ENCODE measurements around the gene SOST.
"Not testable (repeated sequence)": the region's sequence is repeated elsewhere in the genome, so short reads cannot be mapped to it uniquely, and the experiment has no call there.

SOST gene

GRCh38 chr17:43758497-43759174 lies at the start of gene SOST:
SOST (minus strand) TSS chr17:43758791; CDS start chr17:43758741, 50 bp downstream.
- H3K27me3 ChIP-seq (ENCODE audit: control insufficient read depth in 1 of 2, insufficient read depth in 2 of 2, low read length in 2 of 2), result peaks cover 27 to 29% of the 10 kb centered on the region in 2 donors
- no peak within 1 kb of the TSS for H3K27ac ChIP-seq (ENCODE audit: low read depth, low read length)
- no peaks in the 10 kb centered on the region for H3K36me3 ChIP-seq (ENCODE audit: insufficient read depth, low read length)
- H3K9me3 ChIP-seq (ENCODE audit: low read length), result no peaks in the 10 kb centered on the region
- H3K4me3 ChIP-seq (ENCODE audit: low read depth in 1 of 2, low read length in 2 of 2), result no peak within 1 kb of the TSS
- no peak within 1 kb of the TSS for H3K9ac ChIP-seq (ENCODE audit: low read length)
- H3K4me1 ChIP-seq (ENCODE audit: insufficient read depth, low read length), result peaks cover 9% of the 10 kb centered on the region

- H3K36me3 ChIP-seq (ENCODE audit: insufficient read depth, low read length), result peaks cover 18% of the 10 kb centered on the region
- no peaks in the 10 kb centered on the region for H3K27me3 ChIP-seq (ENCODE audit: control insufficient read depth in 1 of 2, insufficient read depth in 2 of 2, low read length in 2 of 2)
- no peaks in the 10 kb centered on the region for H3K9me3 ChIP-seq (ENCODE audit: low read length)
- H3K4me3 ChIP-seq (ENCODE audit: low read depth in 1 of 2, low read length in 2 of 2), result no peak overlapping the region
- H3K9ac ChIP-seq (ENCODE audit: low read length), result no peak overlapping the region
- no peak overlapping the region for H3K27ac ChIP-seq (ENCODE audit: low read depth, low read length)
- H3K4me1 ChIP-seq (ENCODE audit: insufficient read depth, low read length), result no peaks in the 10 kb centered on the region
Observed at GRCh38 chr17:43808076-43808475, 49.5 kb upstream of the SOST start.

GRCh38 chr17:43805117-43805516 lies 46.5 kb upstream of the SOST start:
- Histone ChIP-seq H3K9ac (ENCODE audit: low read length) (no peak overlapping the region), H3K4me1 (ENCODE audit: insufficient read depth, low read length) (no peaks in the 10 kb centered on the region), H3K36me3 (ENCODE audit: insufficient read depth, low read length) (peaks cover 9% of the 10 kb centered on the region), H3K27ac (ENCODE audit: low read depth, low read length) (no peak overlapping the region), H3K4me3 (ENCODE audit: low read depth in 1 of 2, low read length in 2 of 2) (no peak overlapping the region), H3K27me3 (ENCODE audit: control insufficient read depth in 1 of 2, insufficient read depth in 2 of 2, low read length in 2 of 2) (no peaks in the 10 kb centered on the region), H3K9me3 (ENCODE audit: low read length) (no peaks in the 10 kb centered on the region)

GRCh38 chr17:43803758-43804157 lies 45.2 kb upstream of the SOST start:
- H3K27ac ChIP-seq (ENCODE audit: low read depth, low read length), result no peak overlapping the region
- no peaks in the 10 kb centered on the region for H3K9me3 ChIP-seq (ENCODE audit: low read length)
- no peak overlapping the region for H3K9ac ChIP-seq (ENCODE audit: low read length)
- no peaks in the 10 kb centered on the region for H3K27me3 ChIP-seq (ENCODE audit: control insufficient read depth in 1 of 2, insufficient read depth in 2 of 2, low read length in 2 of 2)
- H3K36me3 ChIP-seq (ENCODE audit: insufficient read depth, low read length), result peaks cover 4% of the 10 kb centered on the region
- no peaks in the 10 kb centered on the region for H3K4me1 ChIP-seq (ENCODE audit: insufficient read depth, low read length)
- H3K4me3 ChIP-seq (ENCODE audit: low read depth in 1 of 2, low read length in 2 of 2), result no peak overlapping the region

- Histone ChIP-seq H3K27ac (ENCODE audit: low read depth, low read length) (no peak overlapping the region), H3K9ac (ENCODE audit: low read length) (no peak overlapping the region), H3K36me3 (ENCODE audit: insufficient read depth, low read length) (no peaks in the 10 kb centered on the region), H3K4me1 (ENCODE audit: insufficient read depth, low read length) (no peaks in the 10 kb centered on the region), H3K27me3 (ENCODE audit: control insufficient read depth in 1 of 2, insufficient read depth in 2 of 2, low read length in 2 of 2) (no peaks in the 10 kb centered on the region), H3K4me3 (ENCODE audit: low read depth in 1 of 2, low read length in 2 of 2) (no peak overlapping the region), H3K9me3 (ENCODE audit: low read length) (no peaks in the 10 kb centered on the region)
Observed at GRCh38 chr17:43801844-43802243, 43.3 kb upstream of the SOST start.

GRCh38 chr17:43800736-43801135 lies 42.1 kb upstream of the SOST start:
- Histone ChIP-seq H3K9me3 (ENCODE audit: low read length) (no peaks in the 10 kb centered on the region), H3K27me3 (ENCODE audit: control insufficient read depth in 1 of 2, insufficient read depth in 2 of 2, low read length in 2 of 2) (no peaks in the 10 kb centered on the region), H3K36me3 (ENCODE audit: insufficient read depth, low read length) (no peaks in the 10 kb centered on the region), H3K4me3 (ENCODE audit: low read depth in 1 of 2, low read length in 2 of 2) (no peak overlapping the region), H3K27ac (ENCODE audit: low read depth, low read length) (no peak overlapping the region), H3K4me1 (ENCODE audit: insufficient read depth, low read length) (no peaks in the 10 kb centered on the region), H3K9ac (ENCODE audit: low read length) (no peak overlapping the region)

GRCh38 chr17:43799047-43799446 lies 40.5 kb upstream of the SOST start:
- Histone ChIP-seq H3K36me3 (ENCODE audit: insufficient read depth, low read length) (no peaks in the 10 kb centered on the region), H3K4me3 (ENCODE audit: low read depth in 1 of 2, low read length in 2 of 2) (no peak overlapping the region), H3K9me3 (ENCODE audit: low read length) (no peaks in the 10 kb centered on the region), H3K27ac (ENCODE audit: low read depth, low read length) (no peak overlapping the region), H3K9ac (ENCODE audit: low read length) (no peak overlapping the region), H3K27me3 (ENCODE audit: control insufficient read depth in 1 of 2, insufficient read depth in 2 of 2, low read length in 2 of 2) (no peaks in the 10 kb centered on the region), H3K4me1 (ENCODE audit: insufficient read depth, low read length) (no peaks in the 10 kb centered on the region)

- H3K9ac ChIP-seq (ENCODE audit: low read length); H3K4me1 ChIP-seq (ENCODE audit: insufficient read depth, low read length); H3K27me3 ChIP-seq (ENCODE audit: control insufficient read depth in 1 of 2, insufficient read depth in 2 of 2, low read length in 2 of 2); H3K27ac ChIP-seq (ENCODE audit: low read depth, low read length); H3K36me3 ChIP-seq (ENCODE audit: insufficient read depth, low read length); H3K4me3 ChIP-seq (ENCODE audit: low read depth in 1 of 2, low read length in 2 of 2); H3K9me3 ChIP-seq (ENCODE audit: low read length): not testable (repeated sequence)
Observed at GRCh38 chr17:43798024-43798423, 39.4 kb upstream of the SOST start.

- not testable (repeated sequence) for H3K27ac ChIP-seq (ENCODE audit: low read depth, low read length); H3K9me3 ChIP-seq (ENCODE audit: low read length); H3K9ac ChIP-seq (ENCODE audit: low read length); H3K27me3 ChIP-seq (ENCODE audit: control insufficient read depth in 1 of 2, insufficient read depth in 2 of 2, low read length in 2 of 2); H3K4me3 ChIP-seq (ENCODE audit: low read depth in 1 of 2, low read length in 2 of 2); H3K36me3 ChIP-seq (ENCODE audit: insufficient read depth, low read length); H3K4me1 ChIP-seq (ENCODE audit: insufficient read depth, low read length)
Observed at GRCh38 chr17:43792668-43793067, 34.1 kb upstream of the SOST start.

GRCh38 chr17:43791589-43791988 lies 33.0 kb upstream of the SOST start:
- no peak overlapping the region for H3K9ac ChIP-seq (ENCODE audit: low read length)
- no peak overlapping the region for H3K27ac ChIP-seq (ENCODE audit: low read depth, low read length)
- no peaks in the 10 kb centered on the region for H3K4me1 ChIP-seq (ENCODE audit: insufficient read depth, low read length)
- H3K9me3 ChIP-seq (ENCODE audit: low read length), result no peaks in the 10 kb centered on the region
- H3K4me3 ChIP-seq (ENCODE audit: low read depth in 1 of 2, low read length in 2 of 2), result no peak overlapping the region
- H3K36me3 ChIP-seq (ENCODE audit: insufficient read depth, low read length), result no peaks in the 10 kb centered on the region
- H3K27me3 ChIP-seq (ENCODE audit: control insufficient read depth in 1 of 2, insufficient read depth in 2 of 2, low read length in 2 of 2), result no peaks in the 10 kb centered on the region

GRCh38 chr17:43790311-43790940 lies 31.8 kb upstream of the SOST start:
- H3K27ac ChIP-seq (ENCODE audit: low read depth, low read length), result no peak overlapping the region
- H3K9me3 ChIP-seq (ENCODE audit: low read length), result no peaks in the 10 kb centered on the region
- no peaks in the 10 kb centered on the region for H3K27me3 ChIP-seq (ENCODE audit: control insufficient read depth in 1 of 2, insufficient read depth in 2 of 2, low read length in 2 of 2)
- no peak overlapping the region for H3K4me3 ChIP-seq (ENCODE audit: low read depth in 1 of 2, low read length in 2 of 2)
- H3K4me1 ChIP-seq (ENCODE audit: insufficient read depth, low read length), result no peaks in the 10 kb centered on the region
- H3K36me3 ChIP-seq (ENCODE audit: insufficient read depth, low read length), result no peaks in the 10 kb centered on the region
- H3K9ac ChIP-seq (ENCODE audit: low read length), result no peak overlapping the region

GRCh38 chr17:43789482-43789881 lies 30.9 kb upstream of the SOST start:
- Histone ChIP-seq H3K36me3 (ENCODE audit: insufficient read depth, low read length) (no peaks in the 10 kb centered on the region), H3K9me3 (ENCODE audit: low read length) (no peaks in the 10 kb centered on the region), H3K27me3 (ENCODE audit: control insufficient read depth in 1 of 2, insufficient read depth in 2 of 2, low read length in 2 of 2) (no peaks in the 10 kb centered on the region), H3K4me1 (ENCODE audit: insufficient read depth, low read length) (no peaks in the 10 kb centered on the region), H3K27ac (ENCODE audit: low read depth, low read length) (no peak overlapping the region), H3K4me3 (ENCODE audit: low read depth in 1 of 2, low read length in 2 of 2) (no peak overlapping the region), H3K9ac (ENCODE audit: low read length) (no peak overlapping the region)

Data from muscle layer of colon (tissue), 2 donors.